Measurements from ENCODE around the gene SETD5.

DNA sequence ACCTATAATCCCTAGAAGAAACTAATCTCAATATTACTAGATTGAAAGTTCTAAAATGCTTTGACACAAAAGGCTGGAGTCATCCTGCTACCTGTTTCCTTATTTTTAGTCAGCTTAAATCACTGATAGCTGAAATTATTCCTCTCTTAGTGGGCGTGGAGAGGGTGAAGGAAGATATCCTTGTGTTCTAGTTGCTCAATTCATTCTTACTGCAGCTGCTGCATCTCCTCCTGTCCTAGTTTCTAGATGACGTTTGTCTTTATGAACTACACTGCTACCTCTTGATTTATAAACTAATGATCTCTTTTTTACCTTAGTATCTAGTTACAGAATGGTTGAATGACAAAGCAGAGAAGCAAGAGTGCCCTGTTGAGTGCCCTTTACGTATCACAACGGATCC is 50.7 kb downstream of the SETD5 start:
- TF ChIP-seq ZFP30 (CRISPR knock-in tag; IDR thresholded peaks at IDR 0.05) (no peak), RARB (CRISPR knock-in tag; IDR thresholded peaks at IDR 0.05) (no peak), TCF4 (CRISPR knock-in tag; IDR thresholded peaks at IDR 0.05; ENCODE audit: borderline replicate concordance) (no peak), ZNF70 (CRISPR knock-in tag; IDR thresholded peaks at IDR 0.05) (no peak), ARNTL (CRISPR knock-in tag; IDR thresholded peaks at IDR 0.05; ENCODE audit: borderline replicate concordance, low read depth) (no peak)
- TF ChIP-seq, protein P1, sequence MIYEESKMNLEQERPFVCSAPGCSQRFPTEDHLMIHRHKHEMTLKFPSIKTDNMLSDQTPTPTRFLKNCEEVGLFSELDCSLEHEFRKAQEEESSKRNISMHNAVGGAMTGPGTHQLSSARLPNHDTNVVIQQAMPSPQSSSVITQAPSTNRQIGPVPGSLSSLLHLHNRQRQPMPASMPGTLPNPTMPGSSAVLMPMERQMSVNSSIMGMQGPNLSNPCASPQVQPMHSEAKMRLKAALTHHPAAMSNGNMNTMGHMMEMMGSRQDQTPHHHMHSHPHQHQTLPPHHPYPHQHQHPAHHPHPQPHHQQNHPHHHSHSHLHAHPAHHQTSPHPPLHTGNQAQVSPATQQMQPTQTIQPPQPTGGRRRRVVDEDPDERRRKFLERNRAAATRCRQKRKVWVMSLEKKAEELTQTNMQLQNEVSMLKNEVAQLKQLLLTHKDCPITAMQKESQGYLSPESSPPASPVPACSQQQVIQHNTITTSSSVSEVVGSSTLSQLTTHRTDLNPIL (CRISPR knock-in tag; IDR thresholded peaks at IDR 0.05; ENCODE audit: low read depth): no peak
